Measurements from ENCODE around the gene DGAT2.

DNA sequence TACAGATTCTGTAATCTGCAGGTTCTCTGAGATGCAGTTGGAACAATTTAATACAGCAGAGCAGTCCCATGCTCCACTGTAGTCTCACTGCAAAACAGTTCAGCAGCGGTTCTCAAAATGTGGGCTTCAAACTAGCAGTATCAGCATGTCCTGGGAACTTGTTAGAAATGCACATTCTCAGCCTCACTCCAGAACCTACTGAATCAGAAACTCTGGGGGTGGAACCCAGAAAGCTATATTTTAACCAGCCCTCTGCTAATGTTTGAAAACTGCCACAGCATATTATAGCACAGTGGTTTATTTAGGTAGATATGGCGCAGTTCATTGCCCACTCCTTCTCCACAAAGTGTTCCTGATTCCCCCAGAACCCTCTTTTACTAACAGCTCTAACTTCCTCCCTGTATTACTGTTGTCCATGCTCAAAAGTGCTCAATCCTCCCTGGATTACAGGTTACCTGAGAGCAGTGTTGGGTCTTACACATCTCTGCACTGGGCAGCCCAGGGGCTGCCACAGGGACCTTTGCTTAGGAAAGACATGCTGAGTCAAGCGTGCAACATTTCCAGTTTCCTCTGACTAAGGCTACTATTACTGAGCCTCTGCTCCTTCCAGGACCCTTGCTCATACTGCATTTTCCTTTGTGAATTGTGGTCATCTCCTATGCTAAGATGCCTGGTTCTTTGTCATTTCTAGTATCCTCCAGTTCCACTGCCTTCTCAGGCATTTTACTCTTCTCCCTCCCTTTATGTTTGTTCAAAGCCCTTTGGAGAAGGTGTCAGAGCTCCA lies 7.7 kb upstream of the DGAT2 start:
- TF ChIP-seq, protein P1, sequence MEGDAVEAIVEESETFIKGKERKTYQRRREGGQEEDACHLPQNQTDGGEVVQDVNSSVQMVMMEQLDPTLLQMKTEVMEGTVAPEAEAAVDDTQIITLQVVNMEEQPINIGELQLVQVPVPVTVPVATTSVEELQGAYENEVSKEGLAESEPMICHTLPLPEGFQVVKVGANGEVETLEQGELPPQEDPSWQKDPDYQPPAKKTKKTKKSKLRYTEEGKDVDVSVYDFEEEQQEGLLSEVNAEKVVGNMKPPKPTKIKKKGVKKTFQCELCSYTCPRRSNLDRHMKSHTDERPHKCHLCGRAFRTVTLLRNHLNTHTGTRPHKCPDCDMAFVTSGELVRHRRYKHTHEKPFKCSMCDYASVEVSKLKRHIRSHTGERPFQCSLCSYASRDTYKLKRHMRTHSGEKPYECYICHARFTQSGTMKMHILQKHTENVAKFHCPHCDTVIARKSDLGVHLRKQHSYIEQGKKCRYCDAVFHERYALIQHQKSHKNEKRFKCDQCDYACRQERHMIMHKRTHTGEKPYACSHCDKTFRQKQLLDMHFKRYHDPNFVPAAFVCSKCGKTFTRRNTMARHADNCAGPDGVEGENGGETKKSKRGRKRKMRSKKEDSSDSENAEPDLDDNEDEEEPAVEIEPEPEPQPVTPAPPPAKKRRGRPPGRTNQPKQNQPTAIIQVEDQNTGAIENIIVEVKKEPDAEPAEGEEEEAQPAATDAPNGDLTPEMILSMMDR (IDR thresholded peaks at IDR 0.05 in 4 of 5, conservative IDR thresholded peaks at IDR 0.05 in 1 of 5): no peak
- no peak for TF ChIP-seq POLR2A (IDR thresholded peaks at IDR 0.05)

Data from gastrocnemius medialis (tissue), 4 donors.